Transverse colon (tissue), 3 donors: ENCODE results near the gene ABHD11.

Experiments used
- POLR2A ChIP-seq: fragments of 450-650 bp; IDR thresholded peaks from one replicate; pipeline ENCODE4 v1.6.1; 2016; ENCODE audit warnings: antibody characterized with exemption, mild to moderate bottlenecking, moderate library complexity
- POLR2AphosphoS5 ChIP-seq, 3 donors: sonication (generic); formaldehyde crosslinking; IDR thresholded peaks; one replicate each; pipeline ENCODE4 v1.6.1; 2016; ENCODE audit warnings: antibody characterized with exemption in 3 of 3

GRCh38 chr7:73741600-73741999, 3.0 kb upstream of the ABHD11 start:
- TF ChIP-seq POLR2AphosphoS5 (IDR thresholded peaks at IDR 0.05) (no peak), POLR2A (no peak)
